NAMALWA (cell line): Measurements from ENCODE around the gene S100A10.
A peak's percentile ranks its signal among the peaks of the same experiment; 100 is the strongest.

ENCODE experiments used
- DNase-seq: peaks from one replicate; pipeline ENCODE4 v3.0.0-alpha.2; 2015; ENCODE audit warnings: low spot score

The S100A10 gene, protein sequence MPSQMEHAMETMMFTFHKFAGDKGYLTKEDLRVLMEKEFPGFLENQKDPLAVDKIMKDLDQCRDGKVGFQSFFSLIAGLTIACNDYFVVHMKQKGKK

DNA sequence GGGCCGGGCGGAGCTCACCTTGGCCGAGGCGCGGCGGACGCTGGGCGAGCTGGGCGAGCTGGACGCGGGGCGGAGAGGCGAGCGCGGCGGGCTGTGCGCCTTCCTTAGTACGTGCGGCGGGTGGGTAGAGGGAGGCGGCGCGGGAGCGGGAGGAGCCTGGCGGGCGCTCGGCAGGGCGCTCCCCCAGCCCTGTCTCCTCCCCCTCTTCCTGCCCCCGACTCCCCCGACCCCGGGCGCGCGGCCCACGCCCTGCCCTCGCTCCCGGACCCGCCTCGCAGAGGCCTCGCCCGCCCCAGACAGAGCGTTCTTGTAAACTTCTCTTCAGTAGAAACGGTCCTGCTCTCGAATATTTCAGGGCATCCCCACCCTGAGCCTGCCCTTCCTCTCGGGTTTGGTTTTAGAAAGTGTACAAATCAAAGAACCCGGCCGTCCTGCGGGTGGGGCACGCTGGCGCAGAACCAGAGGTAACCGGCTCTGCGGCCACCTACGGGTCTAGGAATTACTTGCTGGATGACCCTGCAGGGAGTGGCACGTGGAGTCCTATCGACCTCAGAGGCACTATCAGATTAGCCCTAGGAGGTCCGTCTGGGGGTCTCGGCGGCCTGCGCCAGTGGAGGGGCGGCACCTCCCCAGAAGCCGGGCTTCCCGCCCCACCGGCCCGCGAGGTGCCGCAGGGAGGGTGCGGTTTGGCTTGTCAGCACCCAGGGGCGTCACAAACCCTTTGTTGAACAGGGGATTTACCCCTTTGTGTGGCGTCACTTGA lies at the start of gene S100A10:
TSS of gene S100A10 (minus strand) at position 126 of the 763 bp plus-strand sequence. CDS start 7,629 bp downstream, outside the sequence.
- peak; percentile 72 for DNase-seq

DNA sequence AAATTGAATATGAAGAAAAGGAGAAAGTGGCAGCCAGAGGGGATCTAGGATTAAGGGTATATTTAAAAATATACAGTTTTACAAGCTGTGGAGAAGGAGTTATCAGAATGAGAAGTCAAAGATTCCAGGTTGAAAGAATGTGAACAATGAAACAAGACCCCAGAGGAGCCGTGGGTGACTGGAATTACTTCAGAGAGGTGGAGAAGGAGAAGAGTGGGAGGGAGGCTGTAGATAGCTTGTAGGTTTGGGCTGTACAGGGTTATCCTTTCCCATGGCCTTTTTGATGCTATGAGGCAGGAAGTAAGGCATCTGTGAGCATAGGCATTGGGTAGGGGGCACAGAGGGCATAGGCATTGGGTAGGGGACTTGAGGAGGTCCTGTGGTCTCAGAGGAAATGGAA lies 48.4 kb upstream of the S100A10 start:
- no peak for DNase-seq

DNA sequence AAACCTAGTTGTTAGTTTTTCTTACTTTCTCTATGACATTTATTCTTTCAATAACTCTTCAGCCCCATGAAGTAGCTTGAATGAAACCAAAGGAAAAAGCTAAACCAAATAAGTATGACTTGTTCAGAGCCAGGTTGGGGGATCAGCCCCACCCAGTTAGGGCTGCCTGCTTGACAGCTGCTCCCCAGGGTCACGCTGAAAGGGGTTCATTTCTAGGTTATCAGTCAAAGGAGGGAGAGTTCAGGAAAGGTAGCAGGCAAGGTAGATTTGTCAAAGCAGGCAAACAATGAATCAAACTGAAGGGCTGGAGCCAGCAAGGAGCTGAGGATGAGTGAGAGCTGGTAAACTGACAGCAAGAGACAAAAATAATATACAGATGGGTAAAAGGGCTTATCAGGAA lies 46.2 kb upstream of the S100A10 start:
- no peak for DNase-seq

DNA sequence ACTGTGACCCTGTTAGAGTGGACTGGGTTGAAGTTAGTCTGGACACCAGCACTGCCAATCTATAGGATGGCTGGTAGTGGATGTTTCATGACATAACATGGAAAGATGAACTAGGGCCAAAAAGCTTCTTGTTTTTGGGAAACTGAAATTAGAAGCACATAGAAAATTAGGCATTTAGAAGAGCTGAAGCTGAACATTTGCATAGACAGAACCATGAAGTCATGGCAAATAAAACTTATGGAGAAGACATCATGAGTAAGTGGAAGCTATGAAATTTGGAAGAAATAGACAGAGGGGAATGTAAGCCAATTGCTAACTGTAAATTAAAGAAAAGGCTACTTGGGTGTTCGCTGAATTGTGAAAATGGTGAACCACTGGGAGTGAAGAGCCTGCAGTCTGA lies 45.8 kb upstream of the S100A10 start:
- DNase-seq: no peak

DNA sequence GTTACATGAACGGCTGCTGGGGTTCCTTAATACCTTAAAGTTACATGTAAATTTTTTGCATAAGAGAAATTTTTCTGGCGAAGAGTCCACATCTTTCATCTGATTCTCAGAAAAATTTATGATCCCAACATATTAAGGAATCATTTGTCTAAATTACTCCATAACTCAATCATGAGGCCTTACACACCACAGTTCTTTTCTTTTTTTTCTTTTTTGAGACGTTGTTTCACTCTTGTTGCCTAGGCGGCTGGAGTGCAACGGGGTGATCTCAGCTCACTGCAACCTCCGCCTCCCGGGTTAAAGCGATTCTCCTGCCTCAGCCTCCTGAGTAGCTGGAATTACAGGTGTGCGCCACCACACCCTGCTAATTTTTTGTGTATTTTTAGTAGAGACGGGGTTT lies 45.2 kb upstream of the S100A10 start:
- no peak for DNase-seq

DNA sequence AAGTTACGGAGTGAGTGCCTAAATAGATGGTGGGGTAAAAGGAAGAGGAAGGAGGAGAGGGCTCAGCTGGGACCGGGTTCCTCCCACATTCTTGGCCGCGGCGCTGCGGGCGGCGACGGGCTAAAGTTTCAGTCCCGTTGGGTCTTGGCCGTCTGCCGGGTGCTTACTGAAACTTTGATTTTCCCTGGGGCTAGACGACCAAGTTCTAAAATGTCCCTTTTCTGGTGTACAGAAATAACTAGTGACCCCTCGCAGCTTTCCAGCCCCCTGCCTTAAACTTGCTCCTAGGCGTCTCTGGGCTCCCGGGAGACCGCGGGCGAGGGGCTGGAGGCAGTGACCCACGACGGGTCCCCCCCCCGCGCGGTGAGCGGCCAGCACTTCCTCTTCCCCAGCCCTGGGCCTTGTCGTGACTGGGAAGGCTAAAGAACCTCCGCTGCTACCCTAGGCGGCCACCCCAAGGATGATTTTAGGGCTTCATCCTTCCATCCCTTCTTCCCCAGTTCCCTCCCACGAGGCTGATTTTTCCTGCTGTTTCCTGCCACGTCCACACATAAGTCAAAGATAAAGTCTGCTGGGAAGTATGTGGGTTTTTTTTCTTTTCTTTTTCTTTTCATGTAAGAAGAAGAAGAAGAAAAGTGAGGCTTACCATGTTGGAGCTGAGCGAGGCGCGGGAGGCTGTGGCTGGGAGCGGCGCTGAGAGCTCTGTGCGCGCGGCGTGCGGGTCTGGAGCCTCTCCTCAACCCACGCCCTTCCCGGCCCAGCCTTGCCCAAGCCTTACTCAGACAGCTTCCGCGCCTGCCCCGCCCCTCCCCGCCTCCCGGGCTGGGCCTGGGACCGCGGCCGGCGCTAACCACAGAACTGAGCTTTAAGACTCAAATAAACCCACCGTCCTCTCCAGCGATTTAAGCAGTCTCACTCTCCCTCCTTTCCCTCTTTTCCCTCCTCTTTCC lies 42.9 kb upstream of the S100A10 start, which contains the start of gene S100A11:
TSS of gene S100A11 (minus strand) at position 738 of the 950 bp plus-strand sequence. CDS start at position 649, 89 bp downstream.
- DNase-seq: peak; percentile 68

DNA sequence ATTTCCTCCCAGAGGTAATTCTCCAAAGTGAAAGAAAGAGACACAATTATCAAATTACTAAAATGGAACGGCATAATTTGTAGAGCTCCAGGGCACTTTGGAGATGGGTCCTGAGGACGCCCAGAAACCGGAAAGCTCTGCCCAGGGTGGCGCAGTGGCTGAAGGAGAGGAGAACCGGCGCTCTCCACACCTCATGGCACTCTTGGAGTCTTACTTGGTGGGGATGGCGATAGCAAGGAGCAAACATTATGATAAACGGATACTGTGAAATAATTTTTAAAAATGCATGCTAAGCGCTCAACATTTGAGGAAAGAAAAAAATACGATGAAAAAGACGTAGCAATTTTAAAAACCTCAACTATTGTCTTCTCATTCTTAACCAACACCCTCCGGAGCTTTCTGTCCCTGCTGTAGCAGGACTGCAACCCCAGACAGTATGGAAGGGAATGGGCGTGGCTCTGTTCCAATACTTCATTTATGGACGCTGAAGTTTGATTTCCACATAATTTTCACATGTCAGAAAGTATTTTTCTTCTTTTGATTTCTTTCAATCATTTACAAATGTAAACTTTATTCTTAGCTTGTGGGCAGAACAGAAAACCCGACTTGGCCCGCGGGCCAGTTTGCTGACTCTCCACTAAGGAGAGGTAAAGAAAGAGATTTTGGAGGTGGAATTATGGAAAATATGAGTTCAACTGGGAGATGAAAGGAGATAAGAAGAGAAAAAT lies 42.0 kb upstream of the S100A10 start:
- no peak for DNase-seq

DNA sequence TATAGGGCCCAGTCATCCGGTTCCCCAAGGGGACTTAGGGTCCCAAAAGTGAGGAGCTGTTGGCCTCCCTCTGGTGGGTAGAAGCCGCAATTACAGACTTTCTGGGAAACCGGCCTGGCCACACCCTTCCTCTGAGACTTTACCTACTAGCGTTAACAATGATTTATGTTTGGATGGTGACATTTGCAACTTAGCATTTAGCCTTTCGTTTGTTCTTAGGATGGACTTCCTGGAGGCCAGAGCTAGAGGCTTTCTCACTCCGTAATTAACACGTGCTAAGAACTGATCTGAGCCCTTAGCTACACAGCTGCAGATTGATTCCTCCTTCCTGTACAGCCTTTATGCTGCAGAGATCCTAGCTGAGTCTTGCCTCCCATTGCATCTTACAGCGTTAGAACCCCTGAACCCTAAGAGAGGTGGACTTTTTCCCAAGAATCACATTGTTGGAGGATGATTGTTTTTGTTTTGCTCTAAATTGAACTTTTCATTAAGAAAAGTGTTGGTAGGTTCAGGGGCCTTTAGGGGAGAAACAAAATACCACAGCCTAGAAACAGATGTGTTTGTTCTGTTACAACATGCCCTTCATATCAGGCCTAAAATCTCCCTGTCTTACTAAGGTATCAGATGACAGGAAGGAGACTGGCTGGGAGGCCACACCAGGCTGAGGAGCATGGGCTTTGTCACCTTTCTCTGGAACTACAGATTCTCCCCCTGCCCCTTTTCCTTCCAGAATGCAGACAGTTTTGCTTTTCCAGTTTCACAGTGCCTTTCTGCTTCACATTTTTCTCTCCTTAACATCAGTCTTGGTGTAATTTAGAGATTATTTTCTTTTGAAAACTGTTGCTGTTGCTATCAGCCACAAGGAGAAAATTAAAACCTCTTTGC lies 41.2 kb upstream of the S100A10 start:
- peak; percentile 93 for DNase-seq

DNA sequence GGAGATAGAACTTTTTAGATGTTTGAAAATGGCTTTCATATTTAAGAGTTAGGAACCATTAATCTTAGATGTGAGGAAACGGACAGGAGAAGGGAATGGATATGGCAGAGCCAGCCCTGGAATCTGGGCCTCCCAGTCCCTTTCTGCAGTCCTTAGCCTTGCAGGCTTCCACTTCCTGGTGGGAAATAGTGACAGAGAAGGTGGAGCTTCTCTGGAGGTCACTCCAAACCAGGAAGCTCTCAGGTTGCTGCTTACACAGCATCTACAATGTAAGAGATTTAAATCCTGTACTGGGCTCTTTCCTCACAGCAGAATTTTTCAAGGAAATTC lies 40.6 kb upstream of the S100A10 start:
- DNase-seq: no peak

DNA sequence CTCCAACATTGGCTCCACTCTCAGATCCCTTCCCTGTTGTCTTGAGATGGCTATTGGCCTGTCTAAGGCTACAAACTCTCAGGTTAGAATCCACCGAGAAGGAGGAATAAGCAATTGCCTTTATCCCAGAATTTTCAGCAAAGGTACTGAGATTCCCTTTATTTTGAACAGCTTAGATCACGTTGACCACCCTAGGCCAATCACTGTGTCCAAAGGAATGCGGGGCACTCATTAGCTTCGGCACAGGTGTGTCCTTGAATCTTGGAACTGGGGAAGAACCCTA lies 36.2 kb upstream of the S100A10 start:
- DNase-seq: no peak

DNA sequence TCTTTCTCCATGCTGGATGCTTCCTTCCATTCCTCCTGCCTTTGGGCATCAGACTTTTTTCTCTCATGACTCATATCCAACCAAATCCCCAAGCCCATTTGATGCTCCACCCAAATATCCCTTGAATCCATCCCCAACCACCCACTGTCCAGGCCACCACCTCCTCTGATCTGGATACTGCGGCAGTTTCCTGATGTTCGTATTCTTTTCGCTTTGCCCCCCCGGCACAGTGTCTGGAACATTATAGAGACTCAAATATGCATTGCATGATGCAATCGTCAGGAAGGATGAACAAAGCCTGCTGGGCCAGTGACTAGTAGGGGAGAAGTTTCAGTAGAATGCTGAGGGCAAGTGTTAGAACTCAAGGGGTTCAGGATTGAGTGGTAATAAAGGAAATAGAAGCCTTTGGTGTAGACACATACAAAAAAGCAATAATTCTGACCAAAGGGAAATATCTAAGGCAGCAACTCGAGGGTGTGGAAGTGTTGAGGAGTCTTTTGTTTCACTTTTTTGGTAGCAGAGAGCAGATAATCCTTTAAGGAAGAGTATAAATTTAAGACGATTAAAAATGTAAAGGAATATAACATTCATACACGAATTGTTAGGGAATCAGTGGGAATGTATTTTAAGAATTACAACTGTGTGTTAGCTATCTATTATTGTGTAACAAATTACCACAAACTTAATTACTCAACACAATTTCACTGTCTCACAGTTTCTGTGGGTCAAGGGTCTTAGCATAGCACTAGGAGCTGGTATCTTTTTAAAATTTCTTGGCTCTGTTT lies 35.7 kb upstream of the S100A10 start:
- no peak for DNase-seq

DNA sequence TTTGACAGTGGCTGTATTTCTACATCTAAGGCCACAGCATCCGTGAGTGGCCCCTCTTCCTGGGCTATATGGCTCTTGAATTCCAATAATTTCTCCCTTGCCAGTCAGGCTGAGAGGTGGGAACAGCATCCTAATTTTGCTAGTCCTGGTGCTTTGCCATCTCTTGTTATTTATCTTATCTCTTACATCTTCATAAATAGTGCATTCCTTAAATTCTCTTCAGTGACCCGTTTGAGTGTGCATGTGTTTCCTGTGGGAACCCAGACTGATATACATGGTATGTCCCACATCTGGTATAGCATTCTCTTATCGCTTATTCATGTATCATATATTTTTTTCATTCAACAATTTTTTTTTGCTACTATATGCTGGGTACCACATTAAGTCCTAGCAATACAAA lies 33.2 kb upstream of the S100A10 start:
- DNase-seq: no peak

DNA sequence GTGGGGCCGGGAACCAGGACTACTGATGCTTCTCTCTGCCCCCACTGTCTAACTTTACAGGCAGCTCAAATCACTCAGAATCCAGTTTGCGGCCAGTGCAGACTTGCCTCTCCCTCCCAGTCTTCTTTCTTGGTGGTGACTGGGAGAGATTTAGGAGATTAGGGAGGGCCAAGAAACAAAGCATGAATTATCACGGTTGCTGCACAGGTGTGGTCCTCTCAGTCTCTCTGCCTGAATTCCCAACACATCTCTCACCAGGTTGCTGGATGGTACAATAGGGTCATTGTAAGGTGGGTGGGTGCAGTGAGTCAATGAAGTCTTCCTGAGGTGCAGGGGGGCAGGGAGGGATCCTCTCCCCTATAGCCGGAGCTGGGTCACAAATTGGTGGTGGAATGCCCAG lies 30.6 kb upstream of the S100A10 start:
- DNase-seq: no peak

DNA sequence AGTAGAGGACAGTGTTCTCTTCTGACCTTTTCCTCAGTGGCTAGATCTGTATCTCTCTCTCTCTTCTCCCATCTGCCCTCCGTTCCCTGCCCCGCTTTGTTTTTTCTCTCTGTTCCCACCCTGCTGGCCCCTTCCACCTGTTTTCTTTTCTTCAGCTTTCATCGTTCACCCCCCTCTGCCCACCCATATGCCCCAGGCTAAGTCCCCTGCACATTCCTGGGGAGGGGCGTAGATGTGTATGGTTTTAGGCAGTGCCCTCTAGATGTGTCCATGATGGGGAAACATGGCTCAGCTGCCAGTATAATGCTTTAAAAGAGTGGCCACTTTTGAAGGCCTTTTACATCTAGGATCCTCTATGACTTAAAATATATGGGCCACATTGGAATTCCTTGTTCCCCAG lies 29.6 kb upstream of the S100A10 start:
- DNase-seq: no peak

DNA sequence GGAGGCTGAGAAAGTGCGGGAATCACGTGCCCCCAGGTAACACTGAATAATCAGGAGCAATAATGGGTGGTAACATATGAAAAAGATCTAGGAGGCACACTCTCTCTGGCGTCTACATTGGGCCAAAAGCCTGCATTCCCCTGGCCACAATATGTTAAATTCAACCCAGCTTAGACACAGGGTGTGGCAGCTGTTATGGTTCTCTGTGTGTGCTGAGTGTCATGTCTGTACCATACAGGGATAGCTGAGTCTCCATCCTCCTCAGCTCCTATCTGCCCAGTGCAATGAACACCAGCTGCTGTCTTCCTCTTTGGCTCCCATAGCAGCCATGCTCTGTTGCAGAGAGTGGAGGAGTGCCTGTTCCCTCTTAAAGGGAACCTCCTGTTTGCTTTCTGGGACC lies 28.8 kb upstream of the S100A10 start:
- no peak for DNase-seq

DNA sequence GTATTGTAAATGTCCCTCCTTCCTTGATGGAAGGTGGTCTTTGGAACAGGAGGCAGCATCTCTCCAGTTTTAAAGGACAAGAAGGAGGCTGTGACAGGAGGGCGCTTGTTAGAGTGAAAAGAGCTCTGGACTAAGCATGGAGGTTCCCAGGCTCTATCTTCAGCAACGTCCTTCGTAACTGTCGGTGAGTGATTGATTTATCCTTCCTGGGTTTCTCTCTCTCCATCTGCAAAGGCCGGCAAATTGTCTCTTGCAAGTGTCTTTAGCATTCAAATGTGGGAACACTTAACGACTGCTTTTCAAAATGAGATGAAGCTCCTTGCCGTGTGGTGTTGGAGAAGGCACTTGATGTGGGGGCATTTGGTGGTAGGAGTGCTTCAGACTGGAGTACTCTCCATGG lies 27.9 kb upstream of the S100A10 start:
- DNase-seq: no peak

DNA sequence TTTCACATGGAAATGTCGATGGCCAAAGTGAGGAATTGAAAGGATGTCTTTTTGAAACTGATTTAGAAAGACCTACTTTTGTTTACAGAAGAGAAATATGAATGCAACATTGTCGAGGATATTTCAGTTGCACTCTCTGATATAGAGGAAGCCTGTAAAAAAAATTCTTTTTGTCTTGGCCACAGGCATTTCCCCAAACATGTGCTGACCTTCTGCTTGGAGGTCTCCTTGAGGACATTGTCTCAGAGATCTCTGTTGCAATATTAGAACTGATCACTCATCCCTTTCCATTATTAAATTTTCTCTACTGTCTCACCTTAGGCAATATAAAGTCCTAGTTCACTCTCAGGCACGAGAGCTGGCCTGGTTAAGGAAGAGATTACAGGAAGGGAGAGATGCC lies 27.2 kb upstream of the S100A10 start:
- no peak for DNase-seq

DNA sequence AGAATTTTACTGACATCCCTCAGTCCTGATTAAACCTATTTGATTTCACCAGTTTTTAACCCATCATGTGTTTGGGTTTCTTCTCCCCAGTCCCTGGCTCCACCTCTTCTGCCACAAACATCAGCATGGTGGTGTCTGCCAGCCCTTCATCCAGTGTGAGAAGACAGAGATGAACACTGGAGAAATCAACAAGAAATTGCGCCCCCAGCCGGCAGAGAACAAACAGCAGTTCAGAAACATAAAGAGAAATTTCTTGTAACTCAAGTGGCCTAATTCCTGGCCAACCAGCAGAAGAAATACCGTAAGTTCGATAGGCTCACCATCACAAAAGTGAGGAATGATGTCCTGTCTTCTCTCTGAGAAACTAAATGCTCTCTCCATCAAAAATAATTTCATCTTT lies 24.9 kb upstream of the S100A10 start:
- DNase-seq: peak; percentile 59

DNA sequence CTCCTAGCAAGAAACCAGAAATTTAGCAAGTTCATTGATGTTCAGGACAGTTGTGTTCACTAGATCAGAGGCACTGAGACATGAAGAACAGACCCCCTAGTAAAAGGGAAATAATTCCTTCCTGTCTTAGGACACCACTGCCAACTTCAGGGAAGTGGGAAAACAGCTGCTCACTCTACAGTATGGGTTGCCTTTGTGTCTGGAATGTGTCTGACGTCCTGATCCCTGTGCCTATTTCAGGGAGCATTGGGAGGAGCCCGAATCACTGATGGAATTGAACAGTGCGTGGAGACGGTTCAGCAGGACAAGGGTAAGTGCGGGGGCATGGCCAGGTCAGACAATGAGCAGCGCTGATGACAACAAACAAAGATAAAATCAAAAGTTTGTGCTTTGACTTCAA lies 22.1 kb upstream of the S100A10 start:
- no peak for DNase-seq

DNA sequence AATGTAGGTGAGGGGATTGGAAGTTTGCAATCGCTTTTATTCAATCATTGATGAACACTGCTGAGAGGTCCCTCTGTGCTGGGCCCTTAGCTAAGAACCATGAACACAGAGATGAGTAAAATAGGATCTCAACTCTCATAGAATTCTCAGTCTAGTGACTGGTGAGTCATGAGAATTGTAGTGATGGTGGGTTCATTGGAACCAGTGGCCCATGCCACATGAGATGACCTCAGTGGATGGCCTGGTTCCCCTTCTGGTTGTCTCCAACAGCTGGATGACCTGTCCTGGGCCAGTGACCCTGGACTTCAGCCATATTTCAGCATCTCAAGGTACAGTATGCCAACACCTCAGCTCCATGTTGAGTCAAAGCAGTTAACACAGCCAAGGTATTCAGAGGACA lies 21.3 kb upstream of the S100A10 start:
- no peak for DNase-seq
